ENCODE measurements around the gene DPYSL3.

DNA sequence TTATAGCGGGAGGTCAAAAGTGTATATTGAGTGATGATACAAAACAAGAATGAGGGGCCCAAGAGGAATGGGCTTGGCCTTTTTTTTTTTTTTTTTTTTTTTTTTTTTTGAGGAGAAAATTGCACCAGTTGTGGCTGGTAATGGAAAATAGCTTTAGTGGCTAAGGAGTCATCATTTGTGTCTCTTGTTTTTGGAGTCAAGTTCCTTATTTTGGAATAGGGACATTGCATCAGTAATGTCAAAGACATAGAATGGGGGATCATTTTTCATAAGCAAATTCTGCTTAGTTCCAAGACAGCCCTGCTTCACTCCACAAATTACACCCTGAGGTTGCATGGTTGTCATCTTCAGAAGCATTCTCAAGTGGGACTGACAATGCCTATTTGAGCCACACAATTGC, 137.7 kb downstream of the DPYSL3 start:
- TF ChIP-seq CTCF (IDR thresholded peaks at IDR 0.05) (no peak), POLR2A (IDR thresholded peaks at IDR 0.05) (no peak)

All from esophagus squamous epithelium (tissue), 4 donors.